COLO668 (cell line): Measurements from ENCODE around the gene SCN1B.

Experiments used
- DNase-seq: peaks from one replicate; lab custom pipeline; 2025; ENCODE audit not compliant: unreplicated experiment; lab: John Stamatoyannopoulos, UW

The SCN1B gene

DNA sequence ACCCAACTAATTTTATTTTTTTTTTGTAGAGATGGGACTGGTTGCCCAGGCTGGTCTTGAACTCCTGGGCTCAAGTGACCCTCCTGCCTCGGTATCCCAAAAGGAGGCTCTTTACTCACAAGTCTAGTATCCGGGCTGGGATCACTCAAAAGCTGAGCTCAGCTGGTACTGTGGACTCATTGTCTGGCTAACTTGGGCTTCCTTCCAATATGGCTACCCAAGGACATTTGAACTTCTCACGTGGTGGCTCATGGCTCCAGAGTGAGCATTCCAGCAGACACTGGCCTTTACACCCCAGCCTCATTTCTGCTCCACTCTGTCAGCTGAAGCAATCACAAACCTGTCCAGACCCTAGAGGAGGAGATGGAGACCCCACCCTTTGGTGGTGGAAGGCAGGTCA, 40.2 kb downstream of the SCN1B start:
- no peak for DNase-seq

- DNase-seq, result no peak
Observed at GRCh38 chr19:35073516-35073915, 43.2 kb downstream of the SCN1B start.

GRCh38 chr19:35073941-35074340, 43.7 kb downstream of the SCN1B start:
- DNase-seq, result no peak

DNA sequence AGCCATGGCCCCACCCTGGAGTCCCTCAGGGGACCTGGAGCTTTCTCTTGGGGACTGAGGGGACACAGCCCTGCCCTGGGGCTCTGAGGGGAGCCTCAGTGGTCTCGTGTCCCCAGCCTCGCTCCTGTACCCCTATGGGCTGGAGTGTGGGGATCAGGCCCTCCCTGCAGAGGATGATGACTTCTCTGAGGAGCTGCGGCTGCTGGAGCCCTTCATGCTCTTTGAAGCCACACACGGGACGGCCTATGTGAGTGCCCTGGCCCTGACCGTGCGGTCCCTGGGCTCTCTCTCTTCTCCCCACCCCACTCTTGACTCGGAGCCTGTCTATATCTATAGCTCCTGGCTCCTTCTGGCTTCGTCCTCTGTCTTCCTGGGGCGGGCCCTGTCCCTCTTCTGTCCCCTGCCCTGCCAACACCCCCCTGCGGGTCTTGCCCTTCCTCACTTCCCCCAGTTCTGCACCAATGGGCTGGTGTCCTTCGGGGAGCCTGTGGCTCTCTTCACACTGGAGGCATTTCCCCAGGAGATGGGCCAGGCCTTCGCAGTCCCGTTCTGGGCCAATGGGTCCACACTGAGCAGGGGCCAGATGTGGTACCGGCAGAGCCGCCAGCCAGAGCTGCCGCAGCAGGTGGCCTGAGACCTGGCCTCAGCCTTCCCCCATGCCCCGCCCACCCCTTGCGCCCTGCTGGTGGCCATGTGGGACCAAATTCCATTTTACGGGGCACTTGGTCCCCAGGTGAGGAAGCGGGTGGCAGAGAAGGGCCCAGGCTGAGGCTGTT, 44.3 kb downstream of the SCN1B start:
- no peak for DNase-seq

- no peak for DNase-seq
Observed at GRCh38 chr19:35075202-35076025, 45.1 kb downstream of the SCN1B start.

GRCh38 chr19:35076026-35076370, 45.7 kb downstream of the SCN1B start:
- DNase-seq, result no peak

DNA sequence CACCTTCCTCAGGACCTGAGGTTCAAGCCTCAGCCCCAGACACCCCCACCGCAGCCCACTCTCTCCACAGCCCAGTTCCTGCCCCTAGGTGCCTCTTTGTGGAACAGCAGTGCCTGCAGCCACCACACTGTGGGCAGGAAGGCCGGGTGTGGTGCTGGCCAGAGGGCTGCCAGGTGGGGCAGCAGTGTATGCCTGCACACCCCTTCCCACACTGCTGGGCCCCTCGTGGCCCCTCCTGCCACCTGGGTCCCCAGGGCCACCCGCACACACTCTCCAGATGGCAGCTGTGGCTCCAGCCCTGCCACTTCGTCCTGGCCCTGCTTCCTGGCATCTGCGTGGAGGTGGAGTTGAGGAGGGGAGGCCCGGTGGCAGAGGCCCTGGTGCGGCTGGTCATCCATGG, 46.4 kb downstream of the SCN1B start:
- no peak for DNase-seq

DNA sequence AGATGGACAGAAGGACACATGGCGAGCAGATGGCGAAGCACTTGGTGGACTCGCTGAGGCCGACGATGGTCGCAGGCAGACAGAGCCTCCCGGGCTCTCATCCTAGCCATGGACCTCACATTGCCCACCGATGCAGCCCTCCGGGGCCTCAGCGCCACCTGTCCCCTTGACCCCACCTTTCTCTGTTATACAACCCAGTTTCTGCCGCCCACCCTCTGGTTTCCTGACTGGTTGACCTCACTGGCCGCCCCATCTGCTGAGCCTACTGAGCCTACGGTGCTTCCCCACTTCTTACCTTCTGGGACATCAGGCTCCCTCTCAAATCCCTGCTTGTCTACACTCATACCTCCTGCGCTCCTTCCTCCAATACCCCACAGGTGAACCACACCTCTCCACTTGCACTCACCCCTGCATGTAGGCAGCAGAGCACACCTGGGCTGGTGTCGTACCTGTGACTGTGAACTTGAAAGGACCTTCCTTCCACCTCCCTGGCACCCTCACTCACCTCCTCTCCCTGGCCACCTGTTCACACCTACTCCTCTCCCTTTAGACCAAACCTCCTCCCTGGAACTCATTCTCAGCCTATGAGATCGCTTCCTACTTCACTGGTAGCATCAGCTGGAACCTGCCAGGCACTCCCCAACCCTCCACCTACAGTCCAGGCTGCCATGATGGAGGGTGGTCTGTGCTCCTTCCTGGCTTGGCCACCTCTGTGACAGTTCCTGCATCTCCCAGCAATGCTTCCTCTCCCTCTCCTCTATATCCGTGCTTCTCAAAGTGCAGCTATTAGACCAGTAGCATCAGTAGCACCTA, 47.3 kb downstream of the SCN1B start:
- no peak for DNase-seq

- no peak for DNase-seq
Observed at GRCh38 chr19:35079826-35080225, 49.6 kb downstream of the SCN1B start.

DNA sequence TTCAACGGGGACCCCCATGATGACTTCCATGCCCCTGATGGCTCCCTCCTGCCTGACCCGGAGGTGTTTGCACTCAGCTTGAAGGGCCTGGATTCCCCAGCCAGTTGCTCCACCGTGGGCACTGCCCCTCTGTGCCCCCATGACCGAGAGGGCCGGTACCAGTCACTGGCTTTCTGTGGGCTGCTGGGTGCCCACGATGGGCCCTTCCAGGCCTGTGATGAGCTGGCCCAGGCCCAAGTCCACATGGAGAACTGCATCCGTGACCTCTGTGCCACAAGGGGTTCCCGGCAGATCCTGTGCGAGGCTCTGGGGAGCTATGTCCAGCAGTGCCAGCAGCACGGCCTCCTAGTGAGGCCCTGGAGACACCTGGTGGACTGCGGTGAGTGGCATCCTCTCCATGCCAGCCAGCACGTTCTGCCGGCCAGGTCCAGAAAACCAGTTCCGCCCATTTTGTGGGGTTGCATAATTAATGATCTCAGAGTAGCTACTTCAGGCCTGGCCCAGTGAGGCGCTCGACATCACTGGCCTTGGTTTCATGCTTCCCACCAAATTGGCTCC, 50.4 kb downstream of the SCN1B start:
- no peak for DNase-seq

GRCh38 chr19:35081201-35081600, 50.9 kb downstream of the SCN1B start:
- no peak for DNase-seq

- no peak for DNase-seq
Observed at GRCh38 chr19:35083691-35084508, 53.6 kb downstream of the SCN1B start.

- DNase-seq, result no peak
Observed at GRCh38 chr19:35084509-35084762, 54.2 kb downstream of the SCN1B start.

- DNase-seq, result no peak
Observed at GRCh38 chr19:35085947-35086346, 55.7 kb downstream of the SCN1B start.

GRCh38 chr19:35086455-35086854, 56.2 kb downstream of the SCN1B start:
- DNase-seq, result no peak

GRCh38 chr19:35087393-35087792, 57.1 kb downstream of the SCN1B start:
- no peak for DNase-seq

DNA sequence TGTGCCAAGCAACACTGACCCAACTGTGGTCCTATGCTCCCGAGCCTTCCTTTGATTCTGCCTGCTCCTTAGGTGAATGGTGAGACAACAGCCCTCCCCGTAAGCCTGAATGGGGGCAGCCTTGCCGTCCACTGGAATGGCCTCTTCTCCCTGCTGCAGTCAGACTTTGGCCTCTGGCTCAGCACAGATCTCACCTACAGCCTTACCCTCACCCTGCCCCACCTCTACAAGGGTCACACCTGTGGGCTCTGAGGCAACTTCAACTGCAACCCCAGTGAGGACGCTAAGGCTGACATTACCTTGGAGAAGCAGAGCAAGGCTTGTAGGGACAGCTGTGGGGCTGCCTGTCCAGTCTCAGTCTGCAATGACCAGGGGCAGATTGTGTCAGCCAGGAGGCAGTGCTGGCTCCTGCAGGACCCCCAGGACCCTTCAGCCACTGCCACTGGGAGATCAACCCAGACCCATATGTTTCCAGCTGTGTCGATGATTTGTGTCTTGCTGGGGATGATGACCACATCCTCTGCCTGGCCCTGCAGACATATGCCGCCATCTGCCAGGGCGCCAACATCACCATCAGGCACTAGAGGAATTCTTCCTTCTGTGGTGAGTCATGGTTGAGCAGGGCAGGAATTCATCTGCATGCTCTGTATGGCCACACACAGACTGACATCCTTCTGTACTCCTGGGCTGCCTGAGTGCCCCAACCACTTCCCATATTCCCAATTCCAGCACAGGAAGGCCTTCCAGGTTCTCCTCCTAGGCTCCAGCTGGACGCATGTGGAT, 58.1 kb downstream of the SCN1B start:
- DNase-seq, result no peak

DNA sequence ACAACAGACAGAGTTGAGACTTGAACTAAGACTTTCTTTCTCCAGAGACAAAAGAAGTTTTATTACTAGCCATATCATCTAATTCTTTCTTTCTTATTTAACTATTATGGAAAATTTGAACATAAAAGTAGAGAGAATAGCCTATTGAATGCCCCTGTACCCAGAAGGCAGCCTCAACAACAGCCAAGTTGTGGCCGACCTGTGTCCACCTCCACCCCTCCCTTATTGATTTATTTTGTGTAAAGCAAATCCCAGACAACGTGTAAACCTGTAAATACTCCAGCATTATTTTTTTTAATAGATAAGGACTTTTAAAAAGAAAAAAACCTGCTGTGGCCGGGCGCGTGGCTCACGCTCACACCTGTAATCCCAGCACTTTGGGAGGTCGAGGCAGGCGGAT, 59.3 kb downstream of the SCN1B start:
- DNase-seq, result no peak
